Astrocyte of the cerebellum (primary cell): ENCODE measurements around the gene DGUOK.

Experiments used
- DNase-seq: peaks from one replicate; pipeline ENCODE4 v3.0.0-alpha.2; 2011; ENCODE audit warnings: low read depth
- H3K4me3 ChIP-seq: 2 replicates; pipeline ENCODE4 v1.5.1; 2011; ENCODE audit warnings: mild to moderate bottlenecking, low read depth, low read length, moderate library complexity
- in situ Hi-C: cut with HindIII; loops from 2 replicates; pipeline ENCODE4 v1.10.0; 2017; ENCODE audit warnings: low sequenced_read_pairs
- TF ChIP-seq, protein P1 (sequence below): IDR thresholded peaks from 2 replicates; pipeline ENCODE4 v1.5.1; 2012; ENCODE audit warnings: low read length, low read depth, moderate library complexity, mild to moderate bottlenecking; ENCODE audit errors: missing control alignments

Gene DGUOK

DNA sequence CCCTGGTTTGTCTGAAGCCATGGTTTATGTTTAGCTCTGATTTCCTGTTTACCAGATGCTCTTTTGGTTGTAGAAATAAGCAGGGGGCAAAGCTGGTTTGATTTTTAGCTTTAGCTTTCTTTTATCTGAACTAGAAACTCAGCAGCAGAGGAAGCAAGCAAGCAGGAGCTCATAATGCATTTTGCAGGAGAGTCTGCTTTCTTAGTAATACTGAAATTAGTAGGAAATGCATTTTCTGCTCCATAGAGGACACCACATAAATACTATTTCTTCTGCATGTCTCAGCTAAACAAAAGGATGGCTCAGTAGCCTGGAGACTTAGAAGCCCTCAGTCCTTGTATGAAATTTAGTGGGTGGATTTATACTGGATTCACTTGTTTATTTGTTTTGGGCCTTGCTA is 23.1 kb downstream of the DGUOK start:
- TF ChIP-seq, protein P1, sequence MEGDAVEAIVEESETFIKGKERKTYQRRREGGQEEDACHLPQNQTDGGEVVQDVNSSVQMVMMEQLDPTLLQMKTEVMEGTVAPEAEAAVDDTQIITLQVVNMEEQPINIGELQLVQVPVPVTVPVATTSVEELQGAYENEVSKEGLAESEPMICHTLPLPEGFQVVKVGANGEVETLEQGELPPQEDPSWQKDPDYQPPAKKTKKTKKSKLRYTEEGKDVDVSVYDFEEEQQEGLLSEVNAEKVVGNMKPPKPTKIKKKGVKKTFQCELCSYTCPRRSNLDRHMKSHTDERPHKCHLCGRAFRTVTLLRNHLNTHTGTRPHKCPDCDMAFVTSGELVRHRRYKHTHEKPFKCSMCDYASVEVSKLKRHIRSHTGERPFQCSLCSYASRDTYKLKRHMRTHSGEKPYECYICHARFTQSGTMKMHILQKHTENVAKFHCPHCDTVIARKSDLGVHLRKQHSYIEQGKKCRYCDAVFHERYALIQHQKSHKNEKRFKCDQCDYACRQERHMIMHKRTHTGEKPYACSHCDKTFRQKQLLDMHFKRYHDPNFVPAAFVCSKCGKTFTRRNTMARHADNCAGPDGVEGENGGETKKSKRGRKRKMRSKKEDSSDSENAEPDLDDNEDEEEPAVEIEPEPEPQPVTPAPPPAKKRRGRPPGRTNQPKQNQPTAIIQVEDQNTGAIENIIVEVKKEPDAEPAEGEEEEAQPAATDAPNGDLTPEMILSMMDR, result no peak
- in situ Hi-C loops, result no loop called here
- no peak overlapping the region for H3K4me3 ChIP-seq
- no peak for DNase-seq

DNA sequence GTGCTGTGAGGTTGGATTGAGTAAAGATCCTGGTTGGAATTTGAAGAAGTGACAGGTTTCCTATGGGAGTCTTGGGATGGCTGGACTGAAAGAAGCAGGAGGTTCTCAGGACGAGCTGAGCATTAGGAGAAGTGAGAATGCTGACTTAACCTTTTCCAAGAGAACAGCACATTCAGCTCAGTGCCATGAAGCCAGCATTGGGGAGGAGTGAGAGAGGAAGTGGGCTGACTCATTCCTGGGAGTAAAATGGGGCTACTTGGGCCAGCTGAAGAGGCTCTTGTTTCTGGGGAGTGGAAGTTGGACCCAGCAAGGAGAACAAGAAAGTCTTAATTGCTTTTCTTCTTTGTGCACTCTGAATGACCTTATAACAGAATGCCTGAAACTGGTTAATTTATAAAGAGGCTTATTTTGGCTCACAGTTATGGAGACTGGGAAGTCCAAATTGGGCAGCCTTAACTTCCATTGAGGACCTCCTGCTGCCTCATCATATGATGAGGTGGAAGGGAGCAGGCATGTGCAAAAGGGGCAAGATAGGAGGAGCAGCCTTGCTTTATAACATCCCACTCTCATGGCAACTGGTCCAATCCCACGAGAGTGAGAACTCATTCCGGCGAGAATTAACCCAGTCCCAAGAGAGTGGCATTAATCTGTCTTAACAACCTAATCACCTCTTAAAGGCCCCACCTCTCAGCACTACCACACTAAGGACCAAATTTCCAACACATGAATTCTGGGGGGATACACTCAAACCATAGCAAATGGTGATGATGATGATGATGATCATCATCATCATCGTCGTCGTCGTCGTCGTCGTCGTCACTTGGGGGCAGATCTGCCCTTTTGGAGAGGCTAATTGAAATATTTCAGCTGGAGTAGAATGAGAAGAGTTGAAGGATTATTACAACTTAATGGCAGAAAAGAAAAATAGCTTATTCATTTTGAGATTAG is 26.1 kb downstream of the DGUOK start:
- no peak for DNase-seq
- no peak overlapping the region for H3K4me3 ChIP-seq
- TF ChIP-seq, protein P1, result no peak
- in situ Hi-C loops, result no loop called here

DNA sequence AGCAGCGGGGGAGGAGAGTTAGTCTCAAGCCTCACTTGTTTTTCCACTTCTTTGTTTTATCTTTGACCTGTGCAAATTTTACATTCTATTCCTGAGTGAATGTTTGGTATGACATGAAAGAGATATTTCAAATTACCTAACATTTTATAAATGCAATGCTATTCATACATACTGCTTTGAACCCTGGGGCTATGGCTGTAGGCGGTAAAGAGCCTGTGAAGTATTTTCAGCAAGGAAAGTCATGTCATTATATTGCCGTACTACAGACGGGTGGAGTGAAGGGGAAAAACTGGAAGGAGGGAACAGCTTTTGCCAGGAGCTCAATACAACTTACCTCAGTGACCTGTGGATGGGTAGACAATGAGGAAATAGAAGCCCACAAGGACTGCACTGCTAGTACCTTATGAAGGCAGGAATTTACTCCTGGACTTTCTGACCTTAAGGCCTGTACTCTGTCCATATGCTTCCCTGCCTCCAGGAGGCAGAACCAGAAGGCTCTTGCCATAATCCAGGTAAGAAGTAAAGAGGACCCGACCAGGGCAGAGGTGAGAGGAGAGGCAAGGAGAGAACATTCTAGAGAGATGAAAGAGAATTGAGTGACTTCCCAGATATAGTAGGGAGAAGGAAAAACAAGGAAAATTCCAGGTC is 29.7 kb downstream of the DGUOK start:
- H3K4me3 ChIP-seq, result no peak overlapping the region
- TF ChIP-seq, protein P1, result no peak
- DNase-seq, result no peak
- in situ Hi-C loops, result no loop called here

DNA sequence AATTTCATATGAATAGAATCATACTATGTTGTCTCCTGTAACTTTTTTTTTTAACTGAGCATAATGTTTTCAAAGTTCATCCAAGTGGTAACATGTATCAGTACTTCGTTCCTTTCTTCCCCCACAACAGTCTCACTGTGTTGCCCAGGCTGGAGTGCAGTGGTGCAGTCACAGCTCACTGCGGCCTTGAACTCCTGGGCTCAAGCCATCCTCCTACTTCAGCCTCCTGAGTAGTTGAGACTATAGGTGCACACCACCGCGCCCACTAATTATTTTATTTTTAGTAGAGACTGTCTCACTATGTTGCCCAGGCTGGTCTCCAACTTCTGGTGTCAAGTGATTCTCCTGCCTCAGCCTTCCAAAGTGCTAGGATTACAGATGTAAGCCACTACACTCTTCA is 34.6 kb downstream of the DGUOK start:
- H3K4me3 ChIP-seq, result no peak overlapping the region
- no peak for DNase-seq
- TF ChIP-seq, protein P1, result no peak
- in situ Hi-C loops, result no loop called here

DNA sequence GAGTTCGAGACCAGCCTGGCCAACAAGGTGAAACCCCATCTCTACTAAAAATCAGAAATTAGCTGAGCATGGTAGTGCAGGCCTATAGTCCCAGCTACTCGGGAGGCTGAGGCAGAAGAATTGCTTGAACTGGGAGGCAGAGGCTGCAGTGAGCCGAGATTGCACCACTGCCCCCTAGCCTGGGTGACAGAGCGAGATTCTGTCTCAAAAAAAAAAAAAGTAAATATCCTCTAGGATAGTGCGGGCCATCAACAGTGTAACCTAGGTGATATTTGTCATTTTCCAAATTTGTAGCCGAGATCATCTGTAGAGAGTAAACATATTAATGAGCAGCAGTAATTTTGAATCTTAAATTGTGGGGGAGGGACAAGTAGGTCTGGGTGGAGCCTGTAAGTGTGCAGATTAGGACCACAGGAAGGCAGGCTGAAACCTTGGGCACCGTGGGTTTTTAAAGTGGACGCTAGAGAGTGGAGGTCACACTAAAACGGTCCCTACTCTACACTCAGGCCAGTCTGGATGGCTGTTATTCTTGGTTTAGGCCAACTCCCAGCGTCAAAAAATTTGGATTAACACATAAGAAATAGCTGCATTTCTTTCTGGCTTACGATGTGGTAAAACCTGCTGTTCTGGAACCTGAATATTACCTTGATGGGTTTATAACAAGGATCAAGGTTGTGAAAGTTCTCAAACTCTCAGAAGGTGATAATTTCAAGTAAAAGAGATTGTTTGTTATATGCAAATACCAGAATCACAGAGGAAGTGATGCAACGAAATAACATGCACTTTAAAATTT is 35.3 kb downstream of the DGUOK start:
- no peak overlapping the region for H3K4me3 ChIP-seq
- TF ChIP-seq, protein P1, result no peak
- in situ Hi-C loops, result no loop called here
- no peak for DNase-seq

DNA sequence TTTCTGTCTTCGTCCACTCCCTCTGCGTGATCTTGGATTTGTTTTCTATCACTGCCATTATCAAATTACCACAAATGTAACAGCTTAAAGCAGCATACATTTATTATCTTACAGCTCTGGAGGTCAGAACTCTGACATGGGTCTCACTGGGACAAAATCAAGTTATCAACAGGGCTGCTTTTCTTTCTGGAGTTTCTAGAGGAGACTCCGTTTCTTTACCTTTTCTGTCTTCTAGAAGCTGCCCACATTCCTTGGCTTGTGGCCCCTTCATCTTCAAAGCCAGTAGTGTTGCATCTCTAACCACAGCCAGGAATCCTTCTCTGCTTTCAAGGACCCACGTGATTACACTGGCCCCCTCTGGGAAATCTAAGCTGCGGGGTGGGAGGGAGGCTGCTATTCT is 36.1 kb downstream of the DGUOK start:
- no peak overlapping the region for H3K4me3 ChIP-seq
- TF ChIP-seq, protein P1, result no peak
- in situ Hi-C loops, result no loop called here
- no peak for DNase-seq
